Ovary (tissue), 9 donors: ENCODE measurements around the gene KCNA5. TPM values are rescaled to one million over a fixed set of nuclear protein-coding genes. Genes with fewer than 3 reads are reported as not detected.

Source experiments
- DNase-seq, 5 donors: peaks; one replicate each; pipeline ENCODE4 v3.0.0-alpha.2; 2019 to 2020
- H3K27ac ChIP-seq, 2 donors: fragments of 200-600 bp; one replicate each; pipeline versions ENCODE4 v1.5.1 to v1.8.0; 2019 to 2022
- H3K27me3 ChIP-seq: fragments of 200-600 bp; one replicate; pipeline ENCODE4 v1.8.0; 2022
- H3K36me3 ChIP-seq: fragments of 200-600 bp; sonication (generic); one replicate; pipeline ENCODE4 v1.5.1; 2019
- H3K4me1 ChIP-seq: one replicate; pipeline ENCODE4 v1.8.1; 2013; ENCODE audit warnings: mild to moderate bottlenecking, moderate library complexity; ENCODE audit not compliant: insufficient read depth
- H3K4me3 ChIP-seq: fragments of 200-600 bp; sonication (generic); one replicate; pipeline ENCODE4 v1.5.1; 2017
- H3K9me3 ChIP-seq, 2 donors: fragments of 200-600 bp in 1 of 2; sonication (generic) in 1 of 2; one replicate each; pipeline versions ENCODE4 v1.5.1 to v1.8.1; 2013 to 2019; ENCODE audit warnings: mild to moderate bottlenecking in 1 of 2, moderate library complexity in 1 of 2
- EP300 ChIP-seq: sonication (generic); formaldehyde crosslinking; IDR thresholded peaks from one replicate; pipeline ENCODE4 v1.6.1; 2017; ENCODE audit warnings: antibody characterized with exemption
- POLR2A ChIP-seq: fragments of 450-650 bp; IDR thresholded peaks from one replicate; pipeline ENCODE4 v1.6.1; 2017; ENCODE audit warnings: antibody characterized with exemption, mild to moderate bottlenecking, moderate library complexity
- WGBS, 3 donors: extraction: QIAGEN DNeasy Blood & Tissue Kit in 1 of 3; methylation state at CpG; one replicate each; pipeline versions ENCODE4 v1.1.5 to v1.1.7; 2013 to 2017; 5-methylcytosine and 5-hydroxymethylcytosine counted together
- intact Hi-C, 4 donors: fragments of 100-400 bp; cut with DNase I; formaldehyde crosslinking; loops; one replicate each; pipeline versions ENCODE4 v1.11.0 to v1.15.1; 2022 to 2023
- polyA plus RNA-seq, 2 donors: library from polyadenylated mRNA; stranded (reverse); fragments of 200-250 nt in 1 of 2; fragments of 350-450 nt in 1 of 2; fragmentation: Illumina TruSeq in 1 of 2; extraction: RNeasy Lipid Tissue Mini Kit (QIAGEN cat#74804) in 1 of 2; gene quantifications; one replicate each; pipeline ENCODE4 v1.2.3, GENCODE V29; 2013 to 2014
- total RNA-seq, 7 donors: library from RNA; depleted of rRNA in 2 of 7; stranded (reverse); fragments of >200 nt in 2 of 7; fragmentation: NEBNext Ultra II Directional in 3 of 7; extraction: Animal tissue kit (Norgen Biotek cat#: 25700) in 3 of 7; gene quantifications; one replicate each; pipeline versions ENCODE4 v1.1.0 to v1.2.4, GENCODE V29; 2016 to 2023
- TF ChIP-seq, protein P1 (sequence below), 3 donors: fragments of 450-650 bp in 2 of 3; fragments of 200-600 bp in 1 of 3; IDR thresholded peaks; one replicate each; pipeline versions ENCODE4 v1.5.1 to v1.8.0; 2016 to 2022; ENCODE audit warnings: antibody characterized with exemption in 3 of 3, mild to moderate bottlenecking in 1 of 3
- donor health status: DM: no; HTN: no; CAD: no; lungs with moderate emphysema.
- donor health status: DM: no; HTN: no; CAD: no.
- donor health status: Bipolar disorder and iron deficiency.
- donor health status: DM: yes; HTN: yes; CAD: no.
- donor health status: DM: no; HTN: no; CAD: no.
- donor health status: DM: yes; HTN: yes; CAD: no.

KCNA5 gene
- total and polyA plus RNA-seq, 9 donors, result 0.34 to 3.5 (median 0.74) TPM

DNA sequence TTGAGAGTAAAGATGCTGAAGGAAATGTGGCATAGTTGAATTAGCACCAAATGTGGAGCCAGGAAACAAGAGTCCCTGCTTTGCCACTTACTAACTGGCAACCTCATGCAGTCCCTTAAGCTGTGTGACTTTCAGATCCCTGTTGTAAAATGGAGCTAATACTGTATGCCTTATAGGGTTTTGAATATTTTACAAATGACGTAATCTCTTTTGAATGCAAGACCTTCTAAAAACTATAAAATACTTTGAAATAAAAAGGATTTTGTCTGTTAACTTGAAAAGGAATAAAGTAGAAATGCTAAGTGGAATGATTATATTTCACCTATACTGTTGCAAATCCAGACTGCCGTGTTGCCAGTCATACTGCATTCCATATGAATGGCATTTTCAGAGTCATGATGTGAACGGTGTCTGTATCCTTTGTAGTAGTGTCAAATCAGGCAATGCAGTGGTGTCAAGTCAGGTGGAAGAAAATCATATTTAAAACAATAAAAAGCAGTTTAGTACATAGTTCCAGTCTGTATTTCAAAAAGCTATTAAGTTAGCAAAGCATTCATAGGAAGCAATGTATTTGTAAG, 21.3 kb downstream of the KCNA5 start:
- Histone ChIP-seq H3K27ac (no peak overlapping the region), H3K27me3 (no peaks in the 10 kb centered on the region), H3K4me1 (no peaks in the 10 kb centered on the region), H3K36me3 (no peaks in the 10 kb centered on the region), H3K9me3 (no peaks in the 10 kb centered on the region), H3K4me3 (no peak overlapping the region)
- no peak for TF ChIP-seq EP300
- TF ChIP-seq POLR2A, result no peak
- TF ChIP-seq, protein P1, sequence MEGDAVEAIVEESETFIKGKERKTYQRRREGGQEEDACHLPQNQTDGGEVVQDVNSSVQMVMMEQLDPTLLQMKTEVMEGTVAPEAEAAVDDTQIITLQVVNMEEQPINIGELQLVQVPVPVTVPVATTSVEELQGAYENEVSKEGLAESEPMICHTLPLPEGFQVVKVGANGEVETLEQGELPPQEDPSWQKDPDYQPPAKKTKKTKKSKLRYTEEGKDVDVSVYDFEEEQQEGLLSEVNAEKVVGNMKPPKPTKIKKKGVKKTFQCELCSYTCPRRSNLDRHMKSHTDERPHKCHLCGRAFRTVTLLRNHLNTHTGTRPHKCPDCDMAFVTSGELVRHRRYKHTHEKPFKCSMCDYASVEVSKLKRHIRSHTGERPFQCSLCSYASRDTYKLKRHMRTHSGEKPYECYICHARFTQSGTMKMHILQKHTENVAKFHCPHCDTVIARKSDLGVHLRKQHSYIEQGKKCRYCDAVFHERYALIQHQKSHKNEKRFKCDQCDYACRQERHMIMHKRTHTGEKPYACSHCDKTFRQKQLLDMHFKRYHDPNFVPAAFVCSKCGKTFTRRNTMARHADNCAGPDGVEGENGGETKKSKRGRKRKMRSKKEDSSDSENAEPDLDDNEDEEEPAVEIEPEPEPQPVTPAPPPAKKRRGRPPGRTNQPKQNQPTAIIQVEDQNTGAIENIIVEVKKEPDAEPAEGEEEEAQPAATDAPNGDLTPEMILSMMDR (IDR thresholded peaks at IDR 0.05), result no peak
- intact Hi-C loops, result no loop called here
- no peak for DNase-seq
- WGBS, 3 donors, result 76 to 81% (median 80%) methylated on average over 3 of the region's 3 CpGs

DNA sequence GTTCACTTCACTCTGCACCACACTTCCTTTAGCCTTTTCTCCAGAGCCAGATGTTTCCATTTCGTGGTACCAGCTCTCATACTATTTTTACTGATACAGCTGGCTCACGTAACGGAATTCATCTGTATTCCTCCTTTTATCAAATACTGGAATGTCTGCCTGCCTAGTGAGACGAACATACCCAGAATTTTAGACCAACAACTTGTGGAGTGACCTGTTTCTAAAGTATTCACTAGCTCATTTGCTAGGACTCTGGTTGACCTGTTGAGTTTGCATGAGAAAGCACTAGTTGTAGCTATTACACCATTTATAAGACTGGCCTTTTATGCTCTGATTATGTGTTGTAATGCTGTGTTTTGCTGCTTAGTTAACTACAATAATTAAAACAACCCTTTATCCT, 22.6 kb downstream of the KCNA5 start:
- H3K27me3 ChIP-seq, result no peaks in the 10 kb centered on the region
- no peak overlapping the region for H3K4me3 ChIP-seq
- H3K36me3 ChIP-seq, result no peaks in the 10 kb centered on the region
- no peaks in the 10 kb centered on the region for H3K4me1 ChIP-seq
- no peak overlapping the region for H3K27ac ChIP-seq
- intact Hi-C loops, result no loop called here
- TF ChIP-seq, protein P1 (IDR thresholded peaks at IDR 0.05), result no peak
- TF ChIP-seq POLR2A, result no peak
- TF ChIP-seq EP300, result no peak
- 18 to 45% (median 30%) methylated on average over 4 of the region's 4 CpGs for WGBS, 3 donors
- no peak for DNase-seq
- H3K9me3 ChIP-seq, result no peaks in the 10 kb centered on the region

DNA sequence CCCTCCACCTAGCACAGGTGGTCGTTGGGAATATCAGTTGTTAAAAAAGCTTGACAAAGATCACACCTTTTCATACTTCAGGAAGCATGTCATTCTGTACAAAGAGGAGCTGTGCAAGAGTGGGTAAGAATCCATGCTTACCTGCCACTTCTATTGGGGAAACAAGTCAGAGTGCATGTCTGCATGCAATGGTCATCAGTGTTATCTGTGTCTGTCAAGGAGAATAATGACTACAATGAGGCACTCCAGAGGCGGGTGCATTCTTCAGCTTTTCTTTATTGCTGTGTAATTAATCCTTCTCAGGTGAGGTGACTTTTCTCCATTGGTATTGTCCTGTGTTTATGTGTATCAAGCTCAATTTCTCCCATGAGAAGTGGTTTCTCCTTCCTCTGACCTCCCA, 24.4 kb downstream of the KCNA5 start:
- DNase-seq, result no peak
- no peak for TF ChIP-seq POLR2A
- no peak for TF ChIP-seq EP300
- TF ChIP-seq, protein P1 (IDR thresholded peaks at IDR 0.05), result no peak
- no peaks in the 10 kb centered on the region for H3K4me1 ChIP-seq
- no peak overlapping the region for H3K4me3 ChIP-seq
- intact Hi-C loops, result no loop called here
- no peaks in the 10 kb centered on the region for H3K36me3 ChIP-seq
- H3K9me3 ChIP-seq, result no peaks in the 10 kb centered on the region
- H3K27me3 ChIP-seq, result no peaks in the 10 kb centered on the region
- 52 to 57% (median 54%) methylated on average over 2 of the region's 2 CpGs for WGBS, 3 donors
- H3K27ac ChIP-seq, result no peak overlapping the region

DNA sequence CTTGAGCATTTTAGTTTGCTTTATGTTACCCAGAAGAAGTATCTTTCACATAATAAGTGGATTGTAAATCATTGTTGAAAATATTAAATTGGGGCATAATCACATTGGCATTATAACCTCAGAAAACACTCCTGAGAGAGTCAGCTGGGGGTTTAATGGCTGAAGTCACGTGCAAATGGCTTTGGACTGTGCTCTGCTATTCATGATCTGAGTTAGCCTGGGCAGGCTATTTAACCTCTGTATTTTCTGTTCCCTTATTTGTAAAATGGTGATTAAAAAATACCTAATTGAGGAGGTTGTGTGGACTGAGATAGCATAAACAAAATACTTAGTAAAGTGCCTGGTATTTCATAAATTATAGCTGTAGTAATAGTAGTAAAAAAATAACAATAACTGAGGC, 24.9 kb downstream of the KCNA5 start:
- H3K27me3 ChIP-seq, result no peaks in the 10 kb centered on the region
- no peak overlapping the region for H3K4me3 ChIP-seq
- WGBS, 3 donors, result 61 to 90% (median 85%) methylated on average over 1 of the region's 1 CpG
- H3K27ac ChIP-seq, result no peak overlapping the region
- intact Hi-C loops, result no loop called here
- TF ChIP-seq POLR2A, result no peak
- TF ChIP-seq, protein P1 (IDR thresholded peaks at IDR 0.05), result no peak
- no peak for TF ChIP-seq EP300
- no peaks in the 10 kb centered on the region for H3K4me1 ChIP-seq
- H3K9me3 ChIP-seq, result no peaks in the 10 kb centered on the region
- no peaks in the 10 kb centered on the region for H3K36me3 ChIP-seq
- no peak for DNase-seq
